ENCODE measurements around the gene PTK6.

The PTK6 gene

DNA sequence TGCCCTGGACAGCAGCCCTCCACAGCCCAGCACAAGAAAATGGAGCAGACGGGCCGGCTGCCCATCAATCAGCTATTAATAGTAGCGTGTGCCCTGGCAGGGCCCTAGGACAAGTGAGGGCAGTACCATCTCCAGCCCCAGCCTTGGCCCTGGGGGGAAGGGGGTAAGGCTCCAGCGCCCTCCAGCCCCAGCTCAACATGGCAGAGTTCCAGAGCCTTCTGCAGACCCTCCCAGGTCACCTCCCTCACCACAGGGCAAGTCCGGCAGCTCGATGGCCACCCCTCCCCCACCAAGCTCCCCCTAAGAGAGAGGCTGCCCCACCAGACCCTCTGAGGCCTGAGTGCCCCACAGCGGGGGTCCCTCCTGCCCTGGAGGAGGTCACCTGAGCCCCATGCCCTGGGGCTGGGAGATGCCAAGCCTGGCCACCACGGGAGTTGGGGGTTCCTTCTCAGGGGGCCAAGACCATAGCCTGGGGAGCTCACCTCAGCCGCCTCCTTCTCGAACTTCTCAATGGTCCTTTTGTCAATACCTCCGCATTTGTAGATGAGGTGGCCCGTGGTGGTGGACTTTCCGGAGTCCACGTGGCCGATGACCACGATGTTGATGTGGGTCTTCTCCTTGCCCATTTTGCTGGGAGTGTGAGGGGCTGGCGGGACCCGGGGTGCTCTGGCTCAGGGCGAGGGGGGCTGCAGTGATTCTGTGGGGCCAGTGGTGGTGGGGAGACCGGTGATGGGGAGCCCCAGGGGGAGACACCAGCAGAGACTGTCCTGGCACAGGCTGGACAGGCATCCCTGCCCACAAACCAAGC, 39.8 kb downstream of the PTK6 start:
- H3K27ac ChIP-seq (ENCODE audit: low read length): no peak overlapping the region
- H3K9me3 ChIP-seq (ENCODE audit: control insufficient read depth, low read depth, low read length): no peaks in the 10 kb centered on the region
- peak overlapping the region; percentile 27 for H3K4me3 ChIP-seq (ENCODE audit: low read length)
- no peaks in the 10 kb centered on the region for H3K36me3 ChIP-seq (ENCODE audit: control insufficient read depth, low read depth, low read length)
- H3K9ac ChIP-seq (ENCODE audit: low read length): no peak overlapping the region
- H3K27me3 ChIP-seq (ENCODE audit: control insufficient read depth, insufficient read depth, low read length): peaks cover 55% of the 10 kb centered on the region
- H3K4me1 ChIP-seq (ENCODE audit: control insufficient read depth, low read depth, low read length): peaks cover 4% of the 10 kb centered on the region

DNA sequence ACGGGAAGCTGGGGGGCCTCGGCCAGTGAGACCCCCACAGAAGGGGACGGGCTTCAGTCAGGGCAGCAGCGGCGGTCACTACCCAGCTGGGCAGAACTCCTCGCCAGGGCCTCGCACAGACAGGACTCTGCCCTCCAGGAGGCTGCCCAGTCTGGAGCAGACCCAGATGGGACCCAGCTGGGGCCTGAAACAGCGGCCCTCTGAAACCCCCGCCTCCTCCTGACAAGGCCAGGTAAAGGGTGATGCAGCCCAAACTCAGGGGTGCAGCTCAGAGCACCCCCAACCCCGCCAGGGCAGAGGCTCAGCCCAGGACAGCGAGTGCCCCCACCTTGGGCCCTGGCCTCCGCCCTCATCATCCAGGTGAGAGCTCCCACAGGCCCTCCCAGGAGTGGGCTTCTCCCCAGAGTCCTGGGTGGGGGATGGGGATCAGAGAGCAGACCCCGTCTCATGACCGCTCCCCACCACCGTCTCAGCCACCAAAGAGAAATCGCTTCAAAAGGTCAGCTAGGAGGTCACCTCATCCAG, 40.5 kb downstream of the PTK6 start:
- H3K27ac ChIP-seq (ENCODE audit: low read length): no peak overlapping the region
- H3K9ac ChIP-seq (ENCODE audit: low read length): no peak overlapping the region
- peak overlapping the region; percentile 31 for H3K4me3 ChIP-seq (ENCODE audit: low read length)
- H3K36me3 ChIP-seq (ENCODE audit: control insufficient read depth, low read depth, low read length): no peaks in the 10 kb centered on the region
- peaks cover 55% of the 10 kb centered on the region for H3K27me3 ChIP-seq (ENCODE audit: control insufficient read depth, insufficient read depth, low read length)
- no peaks in the 10 kb centered on the region for H3K9me3 ChIP-seq (ENCODE audit: control insufficient read depth, low read depth, low read length)
- no peaks in the 10 kb centered on the region for H3K4me1 ChIP-seq (ENCODE audit: control insufficient read depth, low read depth, low read length)

GRCh38 chr20:63495741-63496595, 41.2 kb downstream of the PTK6 start:
- Histone ChIP-seq H3K36me3 (ENCODE audit: control insufficient read depth, low read depth, low read length) (no peaks in the 10 kb centered on the region), H3K9ac (ENCODE audit: low read length) (no peak overlapping the region), H3K4me3 (ENCODE audit: low read length) (peak overlapping the region; percentile 31), H3K27me3 (ENCODE audit: control insufficient read depth, insufficient read depth, low read length) (peaks cover 57% of the 10 kb centered on the region), H3K4me1 (ENCODE audit: control insufficient read depth, low read depth, low read length) (no peaks in the 10 kb centered on the region), H3K9me3 (ENCODE audit: control insufficient read depth, low read depth, low read length) (no peaks in the 10 kb centered on the region), H3K27ac (ENCODE audit: low read length) (no peak overlapping the region)

GRCh38 chr20:63495167-63495720, 41.9 kb downstream of the PTK6 start:
- H3K36me3 ChIP-seq (ENCODE audit: control insufficient read depth, low read depth, low read length): no peaks in the 10 kb centered on the region
- no peak overlapping the region for H3K9ac ChIP-seq (ENCODE audit: low read length)
- no peaks in the 10 kb centered on the region for H3K9me3 ChIP-seq (ENCODE audit: control insufficient read depth, low read depth, low read length)
- peaks cover 57% of the 10 kb centered on the region for H3K27me3 ChIP-seq (ENCODE audit: control insufficient read depth, insufficient read depth, low read length)
- H3K4me3 ChIP-seq (ENCODE audit: low read length): no peak overlapping the region
- H3K4me1 ChIP-seq (ENCODE audit: control insufficient read depth, low read depth, low read length): no peaks in the 10 kb centered on the region
- H3K27ac ChIP-seq (ENCODE audit: low read length): no peak overlapping the region

DNA sequence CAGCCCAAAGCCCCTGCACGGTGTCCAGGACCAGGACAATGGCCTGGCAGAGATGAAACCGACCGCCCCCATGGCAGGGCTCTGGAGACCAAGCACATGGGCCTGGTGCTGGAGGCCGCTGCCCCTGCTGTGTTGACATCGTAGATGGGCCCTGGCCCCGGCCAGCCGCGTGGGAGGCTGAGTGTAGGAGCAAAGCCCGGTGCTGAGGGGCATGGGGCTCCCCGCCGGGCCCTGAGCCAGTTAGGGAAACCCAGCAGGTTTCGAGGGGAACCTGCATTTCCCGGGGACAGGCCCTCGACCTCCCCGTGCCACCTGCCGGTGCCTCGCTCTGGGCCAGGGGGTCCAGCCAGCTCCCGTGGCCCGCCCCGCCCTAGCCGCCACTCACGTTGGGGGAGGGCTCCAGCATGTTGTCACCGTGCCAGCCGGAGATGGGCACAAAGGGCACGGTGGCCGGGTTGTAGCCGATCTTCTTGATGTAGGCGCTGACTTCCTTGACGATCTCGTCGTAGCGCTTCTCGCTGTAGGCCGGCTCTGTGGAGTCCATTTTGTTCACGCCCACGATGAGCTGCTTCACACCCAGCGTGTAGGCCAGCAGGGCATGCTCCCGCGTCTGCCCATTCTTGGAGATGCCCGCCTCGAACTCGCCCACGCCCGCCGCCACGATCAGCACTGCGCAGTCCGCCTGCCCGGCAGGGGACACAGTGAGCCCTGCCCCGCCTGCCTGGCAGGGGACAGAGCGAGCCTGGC, 42.6 kb downstream of the PTK6 start:
- Histone ChIP-seq H3K4me3 (ENCODE audit: low read length) (no peak overlapping the region), H3K9me3 (ENCODE audit: control insufficient read depth, low read depth, low read length) (no peaks in the 10 kb centered on the region), H3K9ac (ENCODE audit: low read length) (no peak overlapping the region), H3K4me1 (ENCODE audit: control insufficient read depth, low read depth, low read length) (no peaks in the 10 kb centered on the region), H3K27me3 (ENCODE audit: control insufficient read depth, insufficient read depth, low read length) (peaks cover 57% of the 10 kb centered on the region), H3K27ac (ENCODE audit: low read length) (no peak overlapping the region), H3K36me3 (ENCODE audit: control insufficient read depth, low read depth, low read length) (no peaks in the 10 kb centered on the region)

GRCh38 chr20:63494084-63494419, 43.1 kb downstream of the PTK6 start:
- H3K27ac ChIP-seq (ENCODE audit: low read length): no peak overlapping the region
- H3K9ac ChIP-seq (ENCODE audit: low read length): no peak overlapping the region
- H3K9me3 ChIP-seq (ENCODE audit: control insufficient read depth, low read depth, low read length): no peaks in the 10 kb centered on the region
- no peaks in the 10 kb centered on the region for H3K36me3 ChIP-seq (ENCODE audit: control insufficient read depth, low read depth, low read length)
- H3K27me3 ChIP-seq (ENCODE audit: control insufficient read depth, insufficient read depth, low read length): peaks cover 58% of the 10 kb centered on the region
- H3K4me1 ChIP-seq (ENCODE audit: control insufficient read depth, low read depth, low read length): no peaks in the 10 kb centered on the region
- H3K4me3 ChIP-seq (ENCODE audit: low read length): no peak overlapping the region

- H3K27ac ChIP-seq (ENCODE audit: low read length): no peak overlapping the region
- H3K4me1 ChIP-seq (ENCODE audit: control insufficient read depth, low read depth, low read length): no peaks in the 10 kb centered on the region
- no peak overlapping the region for H3K9ac ChIP-seq (ENCODE audit: low read length)
- no peaks in the 10 kb centered on the region for H3K36me3 ChIP-seq (ENCODE audit: control insufficient read depth, low read depth, low read length)
- H3K4me3 ChIP-seq (ENCODE audit: low read length): no peak overlapping the region
- no peaks in the 10 kb centered on the region for H3K9me3 ChIP-seq (ENCODE audit: control insufficient read depth, low read depth, low read length)
- H3K27me3 ChIP-seq (ENCODE audit: control insufficient read depth, insufficient read depth, low read length): peaks cover 62% of the 10 kb centered on the region
Observed at GRCh38 chr20:63493563-63494020, 43.6 kb downstream of the PTK6 start.

DNA sequence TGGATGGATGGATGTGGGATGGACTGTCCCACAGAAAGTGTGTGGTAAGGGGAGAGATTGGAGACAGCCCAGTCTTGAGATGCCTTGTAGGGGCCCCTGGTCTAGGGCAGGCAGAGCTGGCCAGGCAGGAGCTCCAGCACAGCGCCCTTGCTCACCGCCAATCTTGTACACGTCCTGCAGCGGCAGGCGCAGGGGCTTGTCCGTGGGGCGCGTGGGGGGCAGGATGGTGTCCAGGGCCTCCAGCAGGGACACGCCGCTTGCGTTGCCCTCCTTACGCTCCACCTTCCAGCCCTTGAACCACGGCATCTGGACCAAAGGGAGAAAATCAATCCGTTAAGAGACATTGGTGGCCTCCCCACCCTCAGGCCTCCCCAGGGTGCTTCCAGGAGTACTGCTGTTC, 44.2 kb downstream of the PTK6 start:
- no peak overlapping the region for H3K9ac ChIP-seq (ENCODE audit: low read length)

DNA sequence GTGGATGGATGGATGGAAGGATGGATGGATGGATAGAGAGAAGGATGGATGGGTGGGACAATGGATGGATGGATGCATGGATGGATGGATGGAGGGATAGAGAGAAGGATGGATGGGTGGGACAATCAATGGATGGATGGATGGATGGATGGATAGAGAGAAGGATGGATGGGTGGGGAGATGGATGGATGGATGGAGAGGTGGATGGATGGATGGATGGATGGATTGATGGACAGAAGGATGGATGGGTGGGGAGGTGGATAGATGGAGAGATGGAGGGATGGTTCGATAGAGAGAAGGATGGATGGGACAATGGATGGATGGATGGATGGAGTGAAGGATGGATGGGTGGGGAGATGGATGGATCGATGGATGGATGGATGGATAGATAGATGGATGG, 44.7 kb downstream of the PTK6 start:
- Histone ChIP-seq H3K4me1 (ENCODE audit: control insufficient read depth, low read depth, low read length) (no peaks in the 10 kb centered on the region), H3K27me3 (ENCODE audit: control insufficient read depth, insufficient read depth, low read length) (peaks cover 60% of the 10 kb centered on the region), H3K36me3 (ENCODE audit: control insufficient read depth, low read depth, low read length) (no peaks in the 10 kb centered on the region), H3K4me3 (ENCODE audit: low read length) (no peak overlapping the region), H3K9ac (ENCODE audit: low read length) (no peak overlapping the region), H3K27ac (ENCODE audit: low read length) (no peak overlapping the region), H3K9me3 (ENCODE audit: control insufficient read depth, low read depth, low read length) (no peaks in the 10 kb centered on the region)

More for the DNA sequence above, 44.2 kb downstream of the PTK6 start:
- Histone ChIP-seq H3K4me1 (ENCODE audit: control insufficient read depth, low read depth, low read length) (no peaks in the 10 kb centered on the region), H3K4me3 (ENCODE audit: low read length) (no peak overlapping the region), H3K27ac (ENCODE audit: low read length) (no peak overlapping the region), H3K9me3 (ENCODE audit: control insufficient read depth, low read depth, low read length) (no peaks in the 10 kb centered on the region), H3K27me3 (ENCODE audit: control insufficient read depth, insufficient read depth, low read length) (peaks cover 60% of the 10 kb centered on the region), H3K36me3 (ENCODE audit: control insufficient read depth, low read depth, low read length) (no peaks in the 10 kb centered on the region)

GRCh38 chr20:63491635-63492230, 45.4 kb downstream of the PTK6 start:
- Histone ChIP-seq H3K27ac (ENCODE audit: low read length) (no peak overlapping the region), H3K9ac (ENCODE audit: low read length) (no peak overlapping the region), H3K36me3 (ENCODE audit: control insufficient read depth, low read depth, low read length) (no peaks in the 10 kb centered on the region), H3K4me1 (ENCODE audit: control insufficient read depth, low read depth, low read length) (no peaks in the 10 kb centered on the region), H3K9me3 (ENCODE audit: control insufficient read depth, low read depth, low read length) (no peaks in the 10 kb centered on the region), H3K27me3 (ENCODE audit: control insufficient read depth, insufficient read depth, low read length) (peaks cover 58% of the 10 kb centered on the region), H3K4me3 (ENCODE audit: low read length) (no peak overlapping the region)
